ENCODE data around the gene SLC12A5.

DNA sequence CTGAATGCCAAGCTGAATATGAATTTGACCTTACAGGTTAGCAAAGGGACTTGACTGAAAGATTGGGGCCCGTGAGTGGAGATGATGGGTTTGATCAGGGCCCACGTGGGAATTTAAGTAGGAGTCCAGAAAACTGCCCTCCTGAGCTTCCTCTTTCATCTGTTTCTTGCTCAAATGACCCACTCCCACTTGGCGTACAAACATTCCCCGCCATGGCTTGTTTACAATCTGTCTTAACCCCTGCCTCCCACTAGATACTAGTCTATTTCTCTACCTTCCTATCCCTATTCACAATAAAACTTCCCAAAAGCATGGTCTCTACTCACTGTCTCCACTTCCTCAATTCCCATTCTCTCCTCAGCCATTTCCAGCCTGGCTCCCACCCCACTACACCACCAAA is 10.9 kb upstream of the SLC12A5 start:
- TF ChIP-seq, protein P1, sequence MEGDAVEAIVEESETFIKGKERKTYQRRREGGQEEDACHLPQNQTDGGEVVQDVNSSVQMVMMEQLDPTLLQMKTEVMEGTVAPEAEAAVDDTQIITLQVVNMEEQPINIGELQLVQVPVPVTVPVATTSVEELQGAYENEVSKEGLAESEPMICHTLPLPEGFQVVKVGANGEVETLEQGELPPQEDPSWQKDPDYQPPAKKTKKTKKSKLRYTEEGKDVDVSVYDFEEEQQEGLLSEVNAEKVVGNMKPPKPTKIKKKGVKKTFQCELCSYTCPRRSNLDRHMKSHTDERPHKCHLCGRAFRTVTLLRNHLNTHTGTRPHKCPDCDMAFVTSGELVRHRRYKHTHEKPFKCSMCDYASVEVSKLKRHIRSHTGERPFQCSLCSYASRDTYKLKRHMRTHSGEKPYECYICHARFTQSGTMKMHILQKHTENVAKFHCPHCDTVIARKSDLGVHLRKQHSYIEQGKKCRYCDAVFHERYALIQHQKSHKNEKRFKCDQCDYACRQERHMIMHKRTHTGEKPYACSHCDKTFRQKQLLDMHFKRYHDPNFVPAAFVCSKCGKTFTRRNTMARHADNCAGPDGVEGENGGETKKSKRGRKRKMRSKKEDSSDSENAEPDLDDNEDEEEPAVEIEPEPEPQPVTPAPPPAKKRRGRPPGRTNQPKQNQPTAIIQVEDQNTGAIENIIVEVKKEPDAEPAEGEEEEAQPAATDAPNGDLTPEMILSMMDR (conservative IDR thresholded peaks at IDR 0.05): no peak
- no peak for TF ChIP-seq EZH2 (IDR thresholded peaks at IDR 0.05; ENCODE audit: low read depth)
